ENCODE data around the gene PLA2G4D. TPM values are rescaled to one million over a fixed set of nuclear protein-coding genes. Genes with fewer than 3 reads are reported as not detected.

The PLA2G4D gene
- total RNA-seq, 1 donor, result not detected

DNA sequence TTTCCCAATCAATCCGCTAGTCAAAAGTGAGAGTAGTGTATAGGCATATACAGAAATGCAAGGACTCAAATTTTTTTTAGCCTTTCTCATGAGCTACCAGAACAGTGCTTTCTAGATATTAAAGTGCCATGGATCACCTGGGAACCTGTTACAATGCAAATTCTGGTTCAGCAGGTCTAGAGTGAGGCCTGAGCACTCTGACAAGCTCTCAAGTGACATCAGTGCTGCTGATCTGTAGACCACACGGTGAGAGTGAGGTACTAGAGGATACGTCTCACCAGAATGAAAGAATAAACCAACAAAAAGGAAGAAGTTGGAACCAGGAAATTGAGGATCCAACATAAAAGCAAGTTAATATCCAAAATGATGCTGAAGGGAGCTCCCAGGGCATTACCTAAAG lies 16.0 kb upstream of the PLA2G4D start:
- Histone ChIP-seq H3K4me2 (ENCODE audit: insufficient read depth, low read length) (no peak overlapping the region), H3K27ac (ENCODE audit: low read depth, low read length) (no peak overlapping the region), H3K4me3 (ENCODE audit: insufficient read depth, low read length) (no peak overlapping the region), H4K20me1 (ENCODE audit: insufficient read depth, low read length) (no peaks in the 10 kb centered on the region), H2AFZ (ENCODE audit: low read length) (no peak overlapping the region), H3K79me2 (ENCODE audit: insufficient read depth, low read length) (no peaks in the 10 kb centered on the region), H3K4me1 (ENCODE audit: insufficient read depth, low read length) (no peaks in the 10 kb centered on the region), H3K9me3 (ENCODE audit: low read depth, low read length) (no peaks in the 10 kb centered on the region), H3K36me3 (ENCODE audit: insufficient read depth, low read length) (no peaks in the 10 kb centered on the region), H3K27me3 (ENCODE audit: insufficient read depth, low read length) (peaks cover 42% of the 10 kb centered on the region)
- TF ChIP-seq, protein P1, sequence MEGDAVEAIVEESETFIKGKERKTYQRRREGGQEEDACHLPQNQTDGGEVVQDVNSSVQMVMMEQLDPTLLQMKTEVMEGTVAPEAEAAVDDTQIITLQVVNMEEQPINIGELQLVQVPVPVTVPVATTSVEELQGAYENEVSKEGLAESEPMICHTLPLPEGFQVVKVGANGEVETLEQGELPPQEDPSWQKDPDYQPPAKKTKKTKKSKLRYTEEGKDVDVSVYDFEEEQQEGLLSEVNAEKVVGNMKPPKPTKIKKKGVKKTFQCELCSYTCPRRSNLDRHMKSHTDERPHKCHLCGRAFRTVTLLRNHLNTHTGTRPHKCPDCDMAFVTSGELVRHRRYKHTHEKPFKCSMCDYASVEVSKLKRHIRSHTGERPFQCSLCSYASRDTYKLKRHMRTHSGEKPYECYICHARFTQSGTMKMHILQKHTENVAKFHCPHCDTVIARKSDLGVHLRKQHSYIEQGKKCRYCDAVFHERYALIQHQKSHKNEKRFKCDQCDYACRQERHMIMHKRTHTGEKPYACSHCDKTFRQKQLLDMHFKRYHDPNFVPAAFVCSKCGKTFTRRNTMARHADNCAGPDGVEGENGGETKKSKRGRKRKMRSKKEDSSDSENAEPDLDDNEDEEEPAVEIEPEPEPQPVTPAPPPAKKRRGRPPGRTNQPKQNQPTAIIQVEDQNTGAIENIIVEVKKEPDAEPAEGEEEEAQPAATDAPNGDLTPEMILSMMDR (IDR thresholded peaks at IDR 0.05; ENCODE audit: extremely low read depth, low read depth, low read length), result no peak
- no peak for DNase-seq (ENCODE audit: insufficient read length, low spot score, missing footprints)

DNA sequence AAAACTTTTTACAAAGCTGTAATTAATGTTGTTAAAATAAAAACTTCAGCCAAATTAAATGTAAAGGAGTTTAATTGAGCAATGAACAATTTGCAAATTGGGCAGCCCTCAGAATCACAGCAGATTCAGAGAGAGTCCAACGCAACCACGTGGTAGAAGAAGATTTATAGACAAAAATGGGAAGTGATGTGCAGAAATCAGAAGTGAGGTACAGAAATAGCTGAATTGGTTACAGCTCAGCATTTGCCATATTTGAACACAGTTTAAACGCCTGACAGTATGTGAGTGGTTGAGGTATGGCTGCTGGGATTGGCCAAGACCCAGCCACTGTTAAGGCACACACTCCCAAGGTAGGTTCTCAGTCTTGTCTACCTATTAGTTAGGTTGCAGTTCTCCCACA lies 14.4 kb upstream of the PLA2G4D start:
- peaks cover 40% of the 10 kb centered on the region for H3K27me3 ChIP-seq (ENCODE audit: insufficient read depth, low read length)
- TF ChIP-seq, protein P1 (IDR thresholded peaks at IDR 0.05; ENCODE audit: extremely low read depth, low read depth, low read length), result no peak
- H3K4me3 ChIP-seq (ENCODE audit: insufficient read depth, low read length), result no peak overlapping the region
- no peaks in the 10 kb centered on the region for H3K4me1 ChIP-seq (ENCODE audit: insufficient read depth, low read length)
- no peaks in the 10 kb centered on the region for H4K20me1 ChIP-seq (ENCODE audit: insufficient read depth, low read length)
- no peaks in the 10 kb centered on the region for H3K79me2 ChIP-seq (ENCODE audit: insufficient read depth, low read length)
- H3K27ac ChIP-seq (ENCODE audit: low read depth, low read length), result no peak overlapping the region
- no peak overlapping the region for H3K4me2 ChIP-seq (ENCODE audit: insufficient read depth, low read length)
- H2AFZ ChIP-seq (ENCODE audit: low read length), result no peak overlapping the region
- no peak for DNase-seq (ENCODE audit: insufficient read length, low spot score, missing footprints)
- no peaks in the 10 kb centered on the region for H3K9me3 ChIP-seq (ENCODE audit: low read depth, low read length)
- no peaks in the 10 kb centered on the region for H3K36me3 ChIP-seq (ENCODE audit: insufficient read depth, low read length)

DNA sequence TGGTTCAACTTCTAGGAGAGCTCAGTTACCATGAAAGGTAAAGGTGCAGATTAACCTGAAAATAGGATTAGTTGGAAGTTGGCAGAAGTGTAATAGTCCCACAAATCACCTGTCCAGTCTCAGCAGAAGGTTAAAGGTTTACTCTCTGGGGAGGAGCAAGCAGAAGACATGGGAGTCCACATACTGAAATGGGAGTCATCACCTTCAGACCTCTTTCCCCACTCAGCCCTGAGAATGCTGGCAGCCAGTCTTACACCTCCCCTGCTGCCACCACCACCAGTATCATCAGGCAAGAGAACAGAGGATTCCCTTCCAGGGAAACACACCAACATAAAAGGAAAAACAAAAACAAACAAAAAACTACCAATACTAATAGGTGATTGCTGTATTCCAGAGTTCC lies 13.8 kb upstream of the PLA2G4D start:
- Histone ChIP-seq H3K4me2 (ENCODE audit: insufficient read depth, low read length) (no peak overlapping the region), H4K20me1 (ENCODE audit: insufficient read depth, low read length) (no peaks in the 10 kb centered on the region), H3K27me3 (ENCODE audit: insufficient read depth, low read length) (peaks cover 40% of the 10 kb centered on the region), H3K79me2 (ENCODE audit: insufficient read depth, low read length) (no peaks in the 10 kb centered on the region), H3K36me3 (ENCODE audit: insufficient read depth, low read length) (no peaks in the 10 kb centered on the region), H3K4me1 (ENCODE audit: insufficient read depth, low read length) (no peaks in the 10 kb centered on the region), H3K27ac (ENCODE audit: low read depth, low read length) (no peak overlapping the region), H3K4me3 (ENCODE audit: insufficient read depth, low read length) (no peak overlapping the region), H2AFZ (ENCODE audit: low read length) (no peak overlapping the region), H3K9me3 (ENCODE audit: low read depth, low read length) (no peaks in the 10 kb centered on the region)
- no peak for DNase-seq (ENCODE audit: insufficient read length, low spot score, missing footprints)
- TF ChIP-seq, protein P1 (IDR thresholded peaks at IDR 0.05; ENCODE audit: extremely low read depth, low read depth, low read length), result no peak

DNA sequence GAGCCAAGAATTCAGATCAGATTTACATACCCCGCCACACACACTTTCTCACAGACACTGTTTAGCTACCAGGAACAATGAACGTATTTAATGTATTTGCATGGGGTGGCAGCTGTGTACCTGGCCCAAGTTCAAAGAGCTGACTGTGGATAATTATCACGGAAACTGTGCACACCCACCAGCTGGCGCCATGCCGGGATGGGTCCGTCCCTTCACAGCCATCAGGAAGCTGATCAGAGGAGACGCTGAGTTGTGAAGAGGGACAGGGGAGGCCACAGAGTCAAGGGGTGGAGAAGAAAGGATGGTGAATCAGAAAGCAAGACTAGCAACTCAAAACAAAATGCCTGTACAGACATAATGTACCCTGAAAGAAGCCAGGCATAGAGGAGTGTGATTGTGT lies 13.1 kb upstream of the PLA2G4D start:
- Histone ChIP-seq H3K79me2 (ENCODE audit: insufficient read depth, low read length) (no peaks in the 10 kb centered on the region), H3K4me1 (ENCODE audit: insufficient read depth, low read length) (peaks cover 3% of the 10 kb centered on the region), H2AFZ (ENCODE audit: low read length) (no peak overlapping the region), H3K4me3 (ENCODE audit: insufficient read depth, low read length) (no peak overlapping the region), H3K9me3 (ENCODE audit: low read depth, low read length) (no peaks in the 10 kb centered on the region), H3K27me3 (ENCODE audit: insufficient read depth, low read length) (peaks cover 37% of the 10 kb centered on the region), H3K4me2 (ENCODE audit: insufficient read depth, low read length) (no peak overlapping the region), H3K36me3 (ENCODE audit: insufficient read depth, low read length) (no peaks in the 10 kb centered on the region), H4K20me1 (ENCODE audit: insufficient read depth, low read length) (no peaks in the 10 kb centered on the region), H3K27ac (ENCODE audit: low read depth, low read length) (no peak overlapping the region)
- no peak for DNase-seq (ENCODE audit: insufficient read length, low spot score, missing footprints)
- TF ChIP-seq, protein P1 (IDR thresholded peaks at IDR 0.05; ENCODE audit: extremely low read depth, low read depth, low read length), result no peak
